Spinal cord (tissue), 10 donors: ENCODE data around the gene FHL2. TPM values are rescaled to one million over a fixed set of nuclear protein-coding genes. Genes with fewer than 3 reads are reported as not detected.

Source experiments
- DNase-seq, 6 donors: peaks; one replicate each; pipeline versions ENCODE4 v3.0.0 to v3.0.0-alpha.2; 2013 to 2015; ENCODE audit warnings: low spot score in 6 of 6, low read depth in 4 of 6
- H3K27ac ChIP-seq: one replicate; pipeline ENCODE4 v1.5.1; 2013; ENCODE audit warnings: low read depth, low read length, control low read depth
- H3K27me3 ChIP-seq: one replicate; pipeline ENCODE4 v1.6.1; 2013; ENCODE audit warnings: low read length; ENCODE audit not compliant: control insufficient read depth, insufficient read depth
- H3K36me3 ChIP-seq: one replicate; pipeline ENCODE4 v1.6.1; 2013; ENCODE audit warnings: low read length; ENCODE audit not compliant: control insufficient read depth, insufficient read depth
- H3K4me1 ChIP-seq: one replicate; pipeline ENCODE4 v1.6.1; 2013; ENCODE audit warnings: low read length; ENCODE audit not compliant: control insufficient read depth, insufficient read depth
- H3K4me3 ChIP-seq: one replicate; pipeline ENCODE4 v1.5.1; 2013; ENCODE audit warnings: low read depth, low read length, control low read depth
- H3K9me3 ChIP-seq: one replicate; pipeline ENCODE4 v1.6.1; 2013; ENCODE audit warnings: low read length; ENCODE audit not compliant: control insufficient read depth, insufficient read depth
- WGBS: methylation state at CpG from one replicate; pipeline ENCODE4 v1.1.5; 2013; ENCODE audit warnings: missing lambda C conversion rate; ENCODE audit not compliant: insufficient coverage; 5-methylcytosine and 5-hydroxymethylcytosine counted together
- long read RNA-seq, 4 donors: transcript quantifications; one replicate each; lab custom pipeline, GENCODE V29; 2026
- polyA plus RNA-seq, 2 donors: library from polyadenylated mRNA; unstranded; fragments of 120-200 nt; gene quantifications; one replicate each; pipeline ENCODE4 v1.2.1, GENCODE V29; 2013; ENCODE audit not compliant: insufficient read length in 2 of 2
- total RNA-seq, 2 donors: library from RNA; depleted of rRNA in 1 of 2; stranded (reverse); fragments of 120-200 nt in 1 of 2; fragments of >200 nt in 1 of 2; gene quantifications; one replicate each; pipeline versions ENCODE4 v1.2.3 to v1.2.4, GENCODE V29; 2013 to 2014
- donor health status: healthy.

Gene FHL2
- total RNA-seq (10 to 100 TPM; 19.8 to 23.4 TPM), polyA plus RNA-seq (10 to 100 TPM in 1 of 2 donors, 1 to 10 TPM in 1; 7.7 to 11.1 TPM)
- long read RNA-seq, donor 1, partial matches to known transcripts, result 0 of 4 reads
- long read RNA-seq, donor 1, other reads (novel, unspliced or antisense), result 0 of 4 reads
- long read RNA-seq, donor 2, partial matches to known transcripts, result 0 of 1 reads
- long read RNA-seq, donor 2, other reads (novel, unspliced or antisense), result 0 of 1 reads
- long read RNA-seq, donor 3, partial matches to known transcripts, result 0 of 4 reads
- long read RNA-seq, donor 3, other reads (novel, unspliced or antisense), result 0 of 4 reads
- long read RNA-seq, donor 4, partial matches to known transcripts, result 16 of 36 reads
- long read RNA-seq, donor 4, other reads (novel, unspliced or antisense), result 16 of 36 reads

- peaks cover 15% of the 10 kb centered on the region for H3K27me3 ChIP-seq
- peak in 4 of 6 donors; percentile 23 to 88 (median 60) for DNase-seq
- peak within 1 kb of the TSS; percentile 70 for H3K4me3 ChIP-seq
- no peaks in the 10 kb centered on the region for H3K36me3 ChIP-seq
- H3K27ac ChIP-seq, result peak within 1 kb of the TSS; percentile 71
- under 1% methylated on average over 74 of the region's 74 CpGs for WGBS
- H3K4me1 ChIP-seq, result peaks cover 13% of the 10 kb centered on the region
- no peaks in the 10 kb centered on the region for H3K9me3 ChIP-seq
Measured at GRCh38 chr2:105398336-105399206, at the start of gene FHL2. Gene FHL2 (minus strand): TSS chr2:105399051. CDS start chr2:105386516, 12,535 bp downstream.

- H3K9me3 ChIP-seq, result no peaks in the 10 kb centered on the region
- WGBS, result 90% methylated on average over 3 of the region's 4 CpGs
- H3K27me3 ChIP-seq, result no peaks in the 10 kb centered on the region
- no peak overlapping the region for H3K27ac ChIP-seq
- no peaks in the 10 kb centered on the region for H3K4me1 ChIP-seq
- no peak for DNase-seq
- H3K4me3 ChIP-seq, result no peak overlapping the region
- H3K36me3 ChIP-seq, result no peaks in the 10 kb centered on the region
Measured at GRCh38 chr2:105447476-105447875, 48.6 kb upstream of the FHL2 start.

GRCh38 chr2:105446501-105446900 lies 47.6 kb upstream of the FHL2 start:
- H3K27ac ChIP-seq, result no peak overlapping the region
- H3K4me1 ChIP-seq, result no peaks in the 10 kb centered on the region
- no peak overlapping the region for H3K4me3 ChIP-seq
- no peaks in the 10 kb centered on the region for H3K27me3 ChIP-seq
- no peaks in the 10 kb centered on the region for H3K36me3 ChIP-seq
- H3K9me3 ChIP-seq, result no peaks in the 10 kb centered on the region
- no peak for DNase-seq
- 83% methylated on average over 2 of the region's 6 CpGs for WGBS

- Histone ChIP-seq H3K27ac (no peak overlapping the region), H3K27me3 (no peaks in the 10 kb centered on the region), H3K4me1 (no peaks in the 10 kb centered on the region), H3K9me3 (no peaks in the 10 kb centered on the region), H3K36me3 (no peaks in the 10 kb centered on the region), H3K4me3 (no peak overlapping the region)
- WGBS, result 90% methylated on average over 7 of the region's 9 CpGs
- no peak for DNase-seq
Measured at GRCh38 chr2:105445976-105446375, 47.1 kb upstream of the FHL2 start.

- Histone ChIP-seq H3K4me3 (no peak overlapping the region), H3K36me3 (no peaks in the 10 kb centered on the region), H3K27me3 (no peaks in the 10 kb centered on the region), H3K9me3 (no peaks in the 10 kb centered on the region), H3K27ac (no peak overlapping the region), H3K4me1 (no peaks in the 10 kb centered on the region)
- WGBS, result no CpG with 5 or more reads among the region's 5 CpGs
- no peak for DNase-seq
Measured at GRCh38 chr2:105445498-105445897, 46.6 kb upstream of the FHL2 start.

- no peaks in the 10 kb centered on the region for H3K36me3 ChIP-seq
- no peak overlapping the region for H3K4me3 ChIP-seq
- H3K4me1 ChIP-seq, result no peaks in the 10 kb centered on the region
- H3K9me3 ChIP-seq, result no peaks in the 10 kb centered on the region
- no peak overlapping the region for H3K27ac ChIP-seq
- WGBS, result 95% methylated on average over 5 of the region's 10 CpGs
- no peaks in the 10 kb centered on the region for H3K27me3 ChIP-seq
- no peak for DNase-seq
Measured at GRCh38 chr2:105443617-105444598, 45.1 kb upstream of the FHL2 start.

GRCh38 chr2:105442721-105443120 lies 43.9 kb upstream of the FHL2 start:
- Histone ChIP-seq H3K4me3 (no peak overlapping the region), H3K9me3 (no peaks in the 10 kb centered on the region), H3K27me3 (no peaks in the 10 kb centered on the region), H3K4me1 (peaks cover 9% of the 10 kb centered on the region), H3K36me3 (no peaks in the 10 kb centered on the region), H3K27ac (no peak overlapping the region)
- no peak for DNase-seq
- 90% methylated on average over 4 of the region's 5 CpGs for WGBS

- WGBS, result 94% methylated on average over 2 of the region's 2 CpGs
- no peak for DNase-seq
- no peaks in the 10 kb centered on the region for H3K36me3 ChIP-seq
- H3K27me3 ChIP-seq, result no peaks in the 10 kb centered on the region
- peaks cover 9% of the 10 kb centered on the region for H3K4me1 ChIP-seq
- H3K4me3 ChIP-seq, result no peak overlapping the region
- H3K27ac ChIP-seq, result no peak overlapping the region
- H3K9me3 ChIP-seq, result no peaks in the 10 kb centered on the region
Measured at GRCh38 chr2:105442056-105442455, 43.2 kb upstream of the FHL2 start.

GRCh38 chr2:105439141-105439540 lies 40.3 kb upstream of the FHL2 start:
- Histone ChIP-seq H3K9me3 (no peaks in the 10 kb centered on the region), H3K4me1 (peaks cover 9% of the 10 kb centered on the region), H3K4me3 (no peak overlapping the region), H3K27ac (no peak overlapping the region), H3K27me3 (no peaks in the 10 kb centered on the region), H3K36me3 (no peaks in the 10 kb centered on the region)
- WGBS, result 50% methylated on average over 1 of the region's 5 CpGs
- DNase-seq, result no peak
